Tibial artery (tissue), 4 donors: ENCODE data around the gene IMPG1.

Experiments
- DNase-seq, 2 donors: peaks; one replicate each; pipeline ENCODE4 v3.0.0-alpha.2; 2019
- H3K27ac ChIP-seq, 2 donors: fragments of 200-600 bp; sonication (generic) in 1 of 2; 1 replicate in 1 of 2; 2 replicates in 1 of 2; pipeline ENCODE4 v1.5.1; 2018 to 2019; ENCODE audit warnings: mild to moderate bottlenecking in 1 of 2
- H3K27me3 ChIP-seq, 2 donors: fragments of 200-600 bp; sonication (generic) in 1 of 2; one replicate each; pipeline versions ENCODE4 v1.5.1 to v1.6.0; 2016 to 2019
- H3K36me3 ChIP-seq, 3 donors: fragments of 200-600 bp; sonication (generic) in 2 of 3; one replicate each; pipeline ENCODE4 v1.5.1; 2016 to 2019; ENCODE audit warnings: mild to moderate bottlenecking in 2 of 3
- H3K4me1 ChIP-seq, 4 donors: fragments of 200-600 bp; sonication (generic) in 2 of 4; 1 replicate in 3 of 4; 2 replicates in 1 of 4; pipeline ENCODE4 v1.5.1; 2016 to 2019
- H3K4me3 ChIP-seq, 2 donors: fragments of 200-600 bp; sonication (generic) in 1 of 2; 1 replicate in 1 of 2; 2 replicates in 1 of 2; pipeline ENCODE4 v1.5.1; 2018 to 2019; ENCODE audit warnings: mild to moderate bottlenecking in 2 of 2
- H3K9me3 ChIP-seq, 3 donors: fragments of 200-600 bp; sonication (generic) in 1 of 3; one replicate each; pipeline ENCODE4 v1.5.1; 2016 to 2019
- intact Hi-C: fragments of 100-400 bp; cut with DNase I; formaldehyde crosslinking; loops from one replicate; pipeline ENCODE4 v1.15.0; 2023; ENCODE audit warnings: low total_unique reads
- TF ChIP-seq, protein P1 (sequence below), 2 experiments: fragments of 200-600 bp in 1 of 2; fragments of 450-650 bp in 1 of 2; IDR thresholded peaks; one replicate each; pipeline ENCODE4 v1.5.1; 2017 to 2019; ENCODE audit warnings: antibody characterized with exemption in 2 of 2, mild to moderate bottlenecking in 1 of 2, moderate library complexity in 1 of 2

IMPG1 gene, protein sequence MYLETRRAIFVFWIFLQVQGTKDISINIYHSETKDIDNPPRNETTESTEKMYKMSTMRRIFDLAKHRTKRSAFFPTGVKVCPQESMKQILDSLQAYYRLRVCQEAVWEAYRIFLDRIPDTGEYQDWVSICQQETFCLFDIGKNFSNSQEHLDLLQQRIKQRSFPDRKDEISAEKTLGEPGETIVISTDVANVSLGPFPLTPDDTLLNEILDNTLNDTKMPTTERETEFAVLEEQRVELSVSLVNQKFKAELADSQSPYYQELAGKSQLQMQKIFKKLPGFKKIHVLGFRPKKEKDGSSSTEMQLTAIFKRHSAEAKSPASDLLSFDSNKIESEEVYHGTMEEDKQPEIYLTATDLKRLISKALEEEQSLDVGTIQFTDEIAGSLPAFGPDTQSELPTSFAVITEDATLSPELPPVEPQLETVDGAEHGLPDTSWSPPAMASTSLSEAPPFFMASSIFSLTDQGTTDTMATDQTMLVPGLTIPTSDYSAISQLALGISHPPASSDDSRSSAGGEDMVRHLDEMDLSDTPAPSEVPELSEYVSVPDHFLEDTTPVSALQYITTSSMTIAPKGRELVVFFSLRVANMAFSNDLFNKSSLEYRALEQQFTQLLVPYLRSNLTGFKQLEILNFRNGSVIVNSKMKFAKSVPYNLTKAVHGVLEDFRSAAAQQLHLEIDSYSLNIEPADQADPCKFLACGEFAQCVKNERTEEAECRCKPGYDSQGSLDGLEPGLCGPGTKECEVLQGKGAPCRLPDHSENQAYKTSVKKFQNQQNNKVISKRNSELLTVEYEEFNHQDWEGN

DNA sequence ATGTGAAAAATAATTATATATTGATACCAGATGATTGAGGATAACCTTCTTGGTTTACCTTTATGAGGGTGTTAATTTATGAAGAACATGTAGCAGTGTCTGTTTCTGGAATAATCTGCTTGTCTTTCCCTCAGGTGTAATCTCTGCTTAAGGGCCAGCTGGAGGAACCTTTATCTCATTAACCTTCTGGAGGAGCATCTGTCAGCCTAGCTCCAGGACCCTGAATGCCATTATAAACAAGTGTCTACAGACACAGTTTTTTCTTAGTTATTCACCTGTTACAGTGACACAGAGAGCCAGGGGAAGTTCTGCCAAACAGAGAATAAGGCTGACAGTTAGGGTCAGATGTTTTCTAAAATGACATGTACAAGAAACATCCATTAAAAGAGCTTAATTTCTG is at the start of gene IMPG1:
TSS of gene IMPG1 (minus strand) at position 101 of the 400 bp plus-strand sequence. CDS start 174 bp downstream, outside the sequence.
- Histone ChIP-seq H3K27ac (no peak within 1 kb of the TSS), H3K27me3 (no peaks in the 10 kb centered on the region), H3K36me3 (no peaks in the 10 kb centered on the region), H3K4me1 (no peaks in the 10 kb centered on the region), H3K4me3 (no peak within 1 kb of the TSS), H3K9me3 (no peaks in the 10 kb centered on the region)
- TF ChIP-seq, protein P1, sequence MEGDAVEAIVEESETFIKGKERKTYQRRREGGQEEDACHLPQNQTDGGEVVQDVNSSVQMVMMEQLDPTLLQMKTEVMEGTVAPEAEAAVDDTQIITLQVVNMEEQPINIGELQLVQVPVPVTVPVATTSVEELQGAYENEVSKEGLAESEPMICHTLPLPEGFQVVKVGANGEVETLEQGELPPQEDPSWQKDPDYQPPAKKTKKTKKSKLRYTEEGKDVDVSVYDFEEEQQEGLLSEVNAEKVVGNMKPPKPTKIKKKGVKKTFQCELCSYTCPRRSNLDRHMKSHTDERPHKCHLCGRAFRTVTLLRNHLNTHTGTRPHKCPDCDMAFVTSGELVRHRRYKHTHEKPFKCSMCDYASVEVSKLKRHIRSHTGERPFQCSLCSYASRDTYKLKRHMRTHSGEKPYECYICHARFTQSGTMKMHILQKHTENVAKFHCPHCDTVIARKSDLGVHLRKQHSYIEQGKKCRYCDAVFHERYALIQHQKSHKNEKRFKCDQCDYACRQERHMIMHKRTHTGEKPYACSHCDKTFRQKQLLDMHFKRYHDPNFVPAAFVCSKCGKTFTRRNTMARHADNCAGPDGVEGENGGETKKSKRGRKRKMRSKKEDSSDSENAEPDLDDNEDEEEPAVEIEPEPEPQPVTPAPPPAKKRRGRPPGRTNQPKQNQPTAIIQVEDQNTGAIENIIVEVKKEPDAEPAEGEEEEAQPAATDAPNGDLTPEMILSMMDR (IDR thresholded peaks at IDR 0.05) = no peak
- no peak for DNase-seq
- intact Hi-C loops = no loop called here

DNA sequence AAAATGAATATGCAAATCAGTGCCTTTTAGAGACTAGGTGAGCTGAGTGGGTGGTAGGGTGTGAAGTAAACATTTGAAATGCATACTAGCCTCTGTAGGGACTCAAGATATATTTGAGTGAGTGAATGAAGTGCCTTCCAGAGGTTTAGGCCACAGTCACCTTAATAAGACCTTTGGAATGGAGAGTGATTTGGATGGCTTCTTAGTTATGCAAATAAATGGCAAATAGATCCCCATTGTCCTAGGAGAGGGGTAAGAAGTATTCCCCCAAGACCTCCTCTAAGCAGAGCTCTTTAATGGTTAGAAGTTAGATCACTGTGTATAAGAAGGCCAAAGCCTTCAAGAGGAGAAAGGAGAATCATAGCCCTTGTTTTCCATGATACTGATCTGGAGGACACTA is 47.8 kb upstream of the IMPG1 start:
- DNase-seq = no peak
- Histone ChIP-seq H3K4me1 (no peaks in the 10 kb centered on the region), H3K4me3 (no peak overlapping the region), H3K36me3 (no peaks in the 10 kb centered on the region), H3K27me3 (no peaks in the 10 kb centered on the region), H3K9me3 (peaks cover 0 to 3% (median 0%) of the 10 kb centered on the region in 3 donors), H3K27ac (no peak overlapping the region)
- TF ChIP-seq, protein P1 (IDR thresholded peaks at IDR 0.05) = no peak
- intact Hi-C loops = no loop called here

DNA sequence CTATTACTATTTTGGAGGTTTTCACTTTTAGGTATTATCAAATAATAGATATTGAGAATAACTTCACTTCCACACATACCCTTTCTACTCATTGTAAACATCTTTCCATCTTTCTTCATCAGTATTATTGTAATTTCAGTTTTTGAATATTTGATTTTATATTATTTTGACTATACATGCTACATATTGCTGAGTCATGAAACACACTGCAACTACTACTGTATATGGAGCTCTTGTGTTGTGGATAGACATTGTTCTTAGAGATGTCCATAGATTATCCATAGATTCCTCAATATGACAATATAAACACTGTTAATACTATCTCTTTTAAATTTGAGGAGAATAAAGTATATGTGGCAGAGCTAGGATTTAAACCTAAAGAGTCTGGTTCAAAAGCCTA is 819 bp upstream of the IMPG1 start:
- Histone ChIP-seq H3K27ac (no peak overlapping the region), H3K9me3 (no peaks in the 10 kb centered on the region), H3K27me3 (no peaks in the 10 kb centered on the region), H3K36me3 (no peaks in the 10 kb centered on the region), H3K4me1 (no peaks in the 10 kb centered on the region), H3K4me3 (no peak overlapping the region)
- TF ChIP-seq, protein P1 (IDR thresholded peaks at IDR 0.05) = no peak
- DNase-seq = no peak
- intact Hi-C loops = no loop called here

DNA sequence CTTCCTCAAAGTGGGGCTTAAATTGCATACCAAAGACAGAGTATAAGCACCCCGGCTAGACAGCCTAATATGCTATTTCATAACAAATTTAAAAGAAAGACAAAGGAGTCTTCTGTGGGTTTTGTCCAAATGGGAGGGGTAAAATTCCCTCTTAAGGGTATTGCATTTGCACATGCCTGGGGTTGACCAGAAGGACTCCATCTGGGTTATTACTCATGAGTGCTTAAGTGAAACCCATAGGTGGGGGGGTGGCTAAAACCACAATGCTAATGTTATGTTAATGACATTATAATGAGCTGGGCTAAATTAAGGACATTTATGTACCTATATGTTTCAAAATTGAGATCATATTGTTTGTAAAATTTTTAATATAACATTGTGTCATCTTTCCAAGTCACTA is 15.0 kb downstream of the IMPG1 start:
- H3K27ac ChIP-seq = no peak overlapping the region
- H3K9me3 ChIP-seq = no peaks in the 10 kb centered on the region
- no peaks in the 10 kb centered on the region for H3K27me3 ChIP-seq
- no peaks in the 10 kb centered on the region for H3K36me3 ChIP-seq
- DNase-seq = no peak
- TF ChIP-seq, protein P1 (IDR thresholded peaks at IDR 0.05) = no peak
- H3K4me1 ChIP-seq = no peaks in the 10 kb centered on the region
- H3K4me3 ChIP-seq = no peak overlapping the region
- intact Hi-C loops = no loop called here

DNA sequence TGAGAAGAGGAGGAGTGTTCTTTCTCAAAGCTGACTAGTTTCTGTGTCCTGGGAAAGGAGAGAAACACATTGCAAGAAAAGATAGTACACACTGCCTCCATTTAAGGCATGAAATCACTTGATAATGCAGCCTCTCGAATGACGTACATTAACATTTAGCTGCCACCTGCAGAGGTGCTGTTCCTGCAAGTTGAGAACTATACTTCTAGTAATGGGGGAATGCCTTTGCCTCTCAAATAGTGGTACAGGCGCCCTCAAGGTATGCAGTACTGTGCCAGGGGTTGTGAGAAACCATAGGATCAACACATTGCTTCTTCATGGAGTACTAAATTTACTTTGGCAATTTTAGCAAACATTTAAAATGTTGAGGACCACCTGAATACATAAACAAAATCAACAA is 20.1 kb downstream of the IMPG1 start:
- intact Hi-C loops = no loop called here
- TF ChIP-seq, protein P1 (IDR thresholded peaks at IDR 0.05) = no peak
- H3K27ac ChIP-seq = no peak overlapping the region

More for the DNA sequence above, 20.1 kb downstream of the IMPG1 start:
- H3K4me3 ChIP-seq = no peak overlapping the region
- H3K27me3 ChIP-seq = no peaks in the 10 kb centered on the region
- H3K9me3 ChIP-seq = no peaks in the 10 kb centered on the region
- no peak for DNase-seq
- no peaks in the 10 kb centered on the region for H3K4me1 ChIP-seq
- H3K36me3 ChIP-seq = no peaks in the 10 kb centered on the region
